Activated CD8-positive, alpha-beta memory T cell treated with anti-CD3 and anti-CD28 coated beads, Interleukin-2, amount 50 U/mL, for 48 hours (primary cell): Measurements from ENCODE around the gene C4BPA.

Source experiments
- DNase-seq: peaks from one replicate; pipeline ENCODE4 v3.0.0-alpha.2; 2020

Gene C4BPA

DNA sequence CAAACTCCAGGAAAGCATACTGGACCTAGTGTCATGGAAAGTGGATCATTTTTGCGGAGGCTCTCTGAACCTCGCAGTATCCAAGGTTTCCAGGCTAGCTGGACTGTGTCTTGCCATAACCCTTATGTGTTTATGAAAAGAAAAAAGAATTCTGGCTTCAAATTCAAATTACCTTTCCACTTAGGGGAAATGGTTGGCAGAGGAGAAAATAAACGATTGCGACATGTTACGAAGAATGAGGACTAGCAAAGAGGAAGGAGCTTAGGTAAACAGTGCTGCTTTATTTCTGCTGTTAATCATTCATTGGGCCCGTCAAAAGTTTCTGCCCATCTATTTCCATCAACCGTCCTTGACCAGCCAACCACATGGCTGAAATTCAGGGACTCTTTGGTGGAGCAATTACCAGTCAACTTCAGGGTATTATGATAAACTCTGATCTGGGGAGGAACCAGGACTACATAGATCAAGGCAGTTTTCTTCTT, at the start of gene C4BPA:
Gene C4BPA, plus strand, starts transcription at position 342 of the 482 bp plus-strand sequence. CDS start 8,793 bp downstream, outside the sequence.
- no peak for DNase-seq

DNA sequence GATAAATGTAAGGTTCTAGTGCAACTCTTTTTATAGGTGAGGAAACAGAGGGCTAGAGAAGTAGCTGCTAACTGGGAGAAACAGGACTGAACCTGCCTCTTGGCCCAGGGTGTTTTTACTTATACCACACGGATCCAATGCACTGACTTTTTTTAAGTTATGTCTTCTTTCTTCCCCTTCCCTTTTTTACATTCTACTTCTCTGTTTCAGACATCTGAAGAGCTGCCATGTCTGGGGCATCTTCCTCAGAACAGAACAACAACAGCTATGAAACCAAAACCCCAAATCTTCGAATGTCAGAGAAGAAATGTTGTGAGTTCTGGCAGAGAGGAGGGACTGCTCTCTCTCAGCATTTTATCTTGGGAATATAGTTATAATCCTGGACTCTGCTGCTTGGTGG, 49.5 kb upstream of the C4BPA start:
- DNase-seq, result no peak

DNA sequence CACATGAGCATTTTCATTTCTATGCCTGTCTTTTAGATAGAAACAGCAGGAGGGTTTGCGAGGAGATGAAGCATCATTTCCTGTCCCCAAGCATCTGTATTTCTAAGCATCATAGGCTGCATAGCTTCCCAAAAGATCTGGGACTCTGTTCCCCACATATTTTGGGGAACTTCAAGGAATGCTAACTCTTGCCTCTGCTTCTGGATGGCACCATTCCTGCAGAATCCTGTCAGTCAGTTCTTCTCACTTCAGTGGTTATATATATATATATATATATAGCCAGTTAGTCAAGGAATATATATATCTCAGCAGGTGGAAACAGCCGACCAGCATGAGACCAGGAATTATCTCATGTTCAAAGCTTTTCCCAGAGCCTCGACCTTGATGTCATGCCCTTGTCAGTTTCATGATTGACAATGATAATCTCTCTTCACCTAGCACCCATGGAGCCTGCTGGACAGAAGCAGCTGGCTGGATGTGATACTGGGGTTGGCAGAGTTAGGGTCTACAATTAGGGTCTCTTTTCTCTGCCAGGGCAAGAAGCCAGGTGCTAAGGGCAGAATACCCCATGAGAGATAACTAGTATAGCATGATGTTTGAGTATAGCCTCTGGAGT, 48.5 kb upstream of the C4BPA start:
- DNase-seq, result no peak

- DNase-seq, result no peak
These were observed 47.4 kb upstream of the C4BPA start for GRCh38 chr1:207056673-207057072.

DNA sequence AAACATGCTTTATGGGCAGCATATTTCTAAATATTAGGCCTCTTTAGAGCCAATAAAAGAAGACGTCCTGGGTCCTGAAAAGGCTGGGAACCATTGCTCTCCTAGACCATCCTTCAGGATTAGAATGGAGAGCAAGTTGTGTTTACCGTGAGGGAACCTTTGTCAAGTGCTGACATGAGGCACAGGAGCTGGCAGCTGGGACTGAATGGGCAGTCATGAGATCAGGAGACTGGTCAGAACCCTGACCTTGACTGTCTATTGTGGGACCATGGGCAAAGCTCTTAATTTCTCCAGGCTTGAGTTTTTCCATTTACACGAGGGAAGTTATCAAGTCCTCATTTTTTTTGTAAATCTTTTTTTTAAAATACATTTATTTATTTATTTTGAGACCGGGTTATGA, 45.8 kb upstream of the C4BPA start:
- DNase-seq, result no peak

DNA sequence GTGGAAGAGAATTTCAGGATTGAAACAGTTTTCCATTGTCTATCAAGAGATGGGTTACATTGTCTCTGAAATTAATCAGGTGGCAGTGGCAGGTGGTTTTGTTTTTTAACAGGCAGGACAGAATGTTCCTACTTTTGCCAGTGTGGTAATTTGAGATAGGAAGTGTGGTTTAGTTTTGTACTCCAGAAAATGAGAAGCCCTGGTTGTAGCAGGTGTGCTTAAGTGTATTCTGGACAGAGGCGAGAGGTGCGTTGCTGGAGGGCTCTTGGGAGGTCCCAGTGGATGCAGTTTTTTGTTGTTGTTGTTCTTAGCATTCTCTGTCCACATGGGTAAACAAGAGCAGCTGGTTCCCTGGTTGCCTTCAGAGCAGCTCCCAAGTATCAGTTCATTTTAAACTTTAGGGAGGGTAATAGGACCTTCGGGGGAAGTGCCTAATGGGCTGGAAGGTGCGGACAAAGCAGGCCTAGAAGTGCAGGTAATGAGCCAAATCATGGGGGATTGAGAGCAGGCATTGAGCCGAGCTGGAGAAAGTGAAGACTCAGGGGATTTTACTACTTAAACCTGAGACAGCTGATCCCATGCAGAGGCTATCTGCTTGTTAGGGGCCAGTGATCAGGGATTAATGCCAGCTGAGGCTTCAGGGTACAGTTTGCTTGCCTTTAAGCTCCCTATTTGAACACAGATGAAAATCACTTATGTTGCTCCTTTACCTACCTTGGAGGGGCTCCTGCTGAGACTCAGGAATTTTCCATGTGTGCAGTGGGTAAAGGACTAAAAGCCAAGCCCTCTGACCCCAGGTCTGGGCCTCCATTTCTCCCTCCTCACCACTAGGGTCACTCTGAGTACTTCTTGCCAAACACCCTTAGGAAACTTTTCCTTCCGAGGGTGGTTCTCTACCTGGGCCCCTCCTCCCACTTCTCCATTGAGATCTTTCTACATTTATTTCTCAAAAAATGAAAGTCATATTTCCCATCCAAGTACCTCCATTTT, 44.9 kb upstream of the C4BPA start:
- no peak for DNase-seq

- no peak for DNase-seq
These were observed 44.2 kb upstream of the C4BPA start for GRCh38 chr1:207059881-207060280.

DNA sequence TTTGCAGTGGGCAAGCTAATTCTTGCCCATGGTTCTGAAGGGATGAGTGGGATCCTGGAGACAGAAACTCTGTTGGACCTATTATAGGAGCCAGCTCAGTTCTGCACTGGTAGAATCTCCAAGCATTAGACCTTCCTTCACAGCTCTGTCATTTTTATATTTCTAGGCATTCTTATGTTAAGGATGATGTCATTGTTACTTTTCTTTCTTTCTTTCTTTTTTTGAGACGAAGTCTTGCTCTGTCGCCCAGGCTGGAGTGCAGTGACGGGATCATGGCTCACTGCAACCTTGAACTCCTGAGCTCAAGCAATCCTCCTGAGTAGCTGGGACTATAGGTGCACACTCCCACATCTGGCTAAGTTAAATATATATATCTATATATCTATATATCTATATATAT, 43.4 kb upstream of the C4BPA start:
- no peak for DNase-seq

- no peak for DNase-seq
These were observed 42.0 kb upstream of the C4BPA start for GRCh38 chr1:207062058-207062457.

DNA sequence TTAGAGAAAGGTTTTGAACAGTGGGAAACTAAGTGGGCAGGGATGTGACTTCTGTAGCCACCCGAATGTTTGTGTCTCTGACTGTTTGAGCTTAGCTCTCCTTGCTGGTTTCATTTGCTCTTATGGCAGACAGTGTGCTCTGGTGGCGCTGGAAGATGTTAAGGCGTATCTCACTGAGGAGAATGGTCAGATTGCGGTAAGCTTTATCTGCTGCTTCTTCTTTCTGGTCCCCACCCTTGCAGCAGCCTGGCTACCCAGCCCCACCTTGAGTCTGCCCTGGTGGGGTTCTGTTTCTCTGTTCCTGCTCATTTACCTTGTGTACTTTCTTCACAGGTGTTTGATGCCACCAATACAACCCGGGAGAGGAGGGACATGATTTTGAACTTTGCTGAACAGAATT, 41.0 kb upstream of the C4BPA start:
- no peak for DNase-seq

- DNase-seq, result no peak
These were observed 39.5 kb upstream of the C4BPA start for GRCh38 chr1:207064561-207064960.

- no peak for DNase-seq
These were observed 36.8 kb upstream of the C4BPA start for GRCh38 chr1:207067185-207067584.

GRCh38 chr1:207067665-207068064, 36.4 kb upstream of the C4BPA start:
- no peak for DNase-seq

- no peak for DNase-seq
These were observed 35.0 kb upstream of the C4BPA start for GRCh38 chr1:207069061-207069460.

DNA sequence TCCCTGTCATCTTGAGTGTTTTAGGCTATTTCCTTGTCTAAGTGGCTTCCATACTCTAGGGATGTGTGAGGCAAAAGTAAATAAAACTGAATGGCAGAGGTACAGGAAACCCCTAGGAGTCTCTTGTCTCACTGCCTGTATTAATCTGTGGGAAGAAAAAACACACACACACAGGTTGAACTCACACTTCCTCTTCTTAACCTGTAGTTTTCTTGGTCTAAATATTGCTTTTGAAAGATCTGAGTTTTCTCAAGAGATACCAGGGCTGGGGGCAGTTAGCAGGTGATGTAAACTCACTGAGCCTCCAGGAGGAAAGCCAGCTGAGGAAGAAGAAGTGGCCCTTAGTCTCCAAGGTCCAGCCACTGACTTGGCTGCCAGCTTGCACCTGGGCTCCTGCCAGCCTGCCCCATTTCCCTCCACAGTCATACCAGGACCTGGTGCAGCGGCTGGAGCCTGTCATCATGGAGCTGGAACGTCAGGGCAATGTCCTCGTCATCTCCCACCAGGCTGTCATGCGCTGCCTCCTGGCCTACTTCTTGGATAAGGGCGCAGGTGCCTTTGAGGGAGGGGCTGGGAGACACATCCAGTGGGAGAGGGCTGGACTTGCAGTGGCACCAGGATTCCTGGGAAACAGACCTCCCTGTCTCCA, 34.1 kb upstream of the C4BPA start:
- DNase-seq, result no peak

- no peak for DNase-seq
These were observed 33.2 kb upstream of the C4BPA start for GRCh38 chr1:207070811-207071210.

GRCh38 chr1:207071426-207071825, 32.6 kb upstream of the C4BPA start:
- DNase-seq, result no peak

DNA sequence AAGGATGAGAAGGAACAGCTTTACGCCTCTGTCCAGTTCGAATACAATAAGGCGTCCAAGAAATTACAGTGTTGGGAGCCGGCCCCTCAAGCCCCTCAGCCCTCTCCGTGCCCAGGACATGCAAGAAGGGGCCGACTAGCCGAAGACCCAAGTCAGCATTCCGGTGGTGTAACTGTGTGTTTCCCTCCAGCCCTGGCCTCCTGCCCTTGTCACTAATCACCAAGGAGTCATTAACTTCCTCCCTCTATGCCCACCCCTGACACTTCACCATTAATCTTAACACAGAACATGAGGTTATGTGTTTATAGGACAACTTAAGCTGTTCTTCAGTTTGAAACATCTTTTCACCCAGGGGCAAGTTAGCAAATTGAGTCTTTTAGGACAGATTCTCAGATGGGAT, 31.8 kb upstream of the C4BPA start:
- no peak for DNase-seq

GRCh38 chr1:207073906-207074820, 29.9 kb upstream of the C4BPA start:
- DNase-seq, result no peak

DNA sequence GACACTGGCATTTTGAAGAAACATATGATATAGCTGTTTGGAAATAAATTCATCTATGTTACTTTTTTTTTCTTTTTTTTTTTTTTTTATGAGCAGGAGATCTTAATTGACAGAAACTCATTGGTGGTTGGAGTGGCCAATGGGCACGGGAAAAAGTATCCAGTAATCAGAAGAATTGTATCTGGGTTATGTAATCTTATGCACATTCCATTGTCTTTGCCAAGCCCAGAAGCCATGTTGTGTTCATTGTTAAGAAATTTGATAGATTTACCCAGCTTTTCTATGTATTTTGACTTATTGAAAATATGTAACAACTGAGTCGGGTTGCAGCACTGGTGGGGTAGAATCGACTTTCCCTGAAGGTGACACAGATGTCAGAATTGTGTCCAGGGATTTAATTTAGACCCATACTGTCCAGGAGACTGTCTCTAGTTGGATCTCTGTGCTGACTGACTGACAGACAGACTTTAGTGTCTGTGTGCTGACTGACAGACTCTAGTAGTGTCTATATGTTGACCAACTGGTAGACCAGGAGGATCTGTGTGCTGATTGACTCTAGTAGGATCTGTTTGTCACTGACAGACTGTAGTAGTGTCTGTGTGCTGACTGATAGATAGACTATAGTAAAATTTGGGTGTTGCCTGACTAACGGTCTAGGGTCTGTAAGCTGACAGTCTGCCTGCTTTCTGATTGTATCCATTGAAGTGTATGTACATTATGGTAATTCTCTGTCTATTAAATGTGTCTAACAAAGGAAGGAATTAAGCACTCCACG, 27.7 kb upstream of the C4BPA start:
- no peak for DNase-seq

- DNase-seq, result no peak
These were observed 27.0 kb upstream of the C4BPA start for GRCh38 chr1:207077012-207077411.
